ENCODE data around the gene LTBP1.

GRCh38 chr2:33347856-33348255, 401.1 kb downstream of the LTBP1 start:
- TF ChIP-seq EP300 (IDR thresholded peaks at IDR 0.05; ENCODE audit: borderline replicate concordance) (no peak), TCF12 (IDR thresholded peaks at IDR 0.05; ENCODE audit: low read depth) (no peak), FOXM1 (IDR thresholded peaks at IDR 0.05; ENCODE audit: borderline replicate concordance, low read depth) (no peak), YY1 (IDR thresholded peaks at IDR 0.05; ENCODE audit: low read depth) (no peak), TAF1 (IDR thresholded peaks at IDR 0.05; ENCODE audit: low read depth) (no peak), RAD21 (IDR thresholded peaks at IDR 0.05; ENCODE audit: low read depth) (no peak), TEAD4 (IDR thresholded peaks at IDR 0.05) (no peak), CEBPB (IDR thresholded peaks at IDR 0.05) (no peak)
- TF ChIP-seq, protein P1, sequence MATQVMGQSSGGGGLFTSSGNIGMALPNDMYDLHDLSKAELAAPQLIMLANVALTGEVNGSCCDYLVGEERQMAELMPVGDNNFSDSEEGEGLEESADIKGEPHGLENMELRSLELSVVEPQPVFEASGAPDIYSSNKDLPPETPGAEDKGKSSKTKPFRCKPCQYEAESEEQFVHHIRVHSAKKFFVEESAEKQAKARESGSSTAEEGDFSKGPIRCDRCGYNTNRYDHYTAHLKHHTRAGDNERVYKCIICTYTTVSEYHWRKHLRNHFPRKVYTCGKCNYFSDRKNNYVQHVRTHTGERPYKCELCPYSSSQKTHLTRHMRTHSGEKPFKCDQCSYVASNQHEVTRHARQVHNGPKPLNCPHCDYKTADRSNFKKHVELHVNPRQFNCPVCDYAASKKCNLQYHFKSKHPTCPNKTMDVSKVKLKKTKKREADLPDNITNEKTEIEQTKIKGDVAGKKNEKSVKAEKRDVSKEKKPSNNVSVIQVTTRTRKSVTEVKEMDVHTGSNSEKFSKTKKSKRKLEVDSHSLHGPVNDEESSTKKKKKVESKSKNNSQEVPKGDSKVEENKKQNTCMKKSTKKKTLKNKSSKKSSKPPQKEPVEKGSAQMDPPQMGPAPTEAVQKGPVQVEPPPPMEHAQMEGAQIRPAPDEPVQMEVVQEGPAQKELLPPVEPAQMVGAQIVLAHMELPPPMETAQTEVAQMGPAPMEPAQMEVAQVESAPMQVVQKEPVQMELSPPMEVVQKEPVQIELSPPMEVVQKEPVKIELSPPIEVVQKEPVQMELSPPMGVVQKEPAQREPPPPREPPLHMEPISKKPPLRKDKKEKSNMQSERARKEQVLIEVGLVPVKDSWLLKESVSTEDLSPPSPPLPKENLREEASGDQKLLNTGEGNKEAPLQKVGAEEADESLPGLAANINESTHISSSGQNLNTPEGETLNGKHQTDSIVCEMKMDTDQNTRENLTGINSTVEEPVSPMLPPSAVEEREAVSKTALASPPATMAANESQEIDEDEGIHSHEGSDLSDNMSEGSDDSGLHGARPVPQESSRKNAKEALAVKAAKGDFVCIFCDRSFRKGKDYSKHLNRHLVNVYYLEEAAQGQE (IDR thresholded peaks at IDR 0.05; ENCODE audit: low read depth), result no peak
- TF ChIP-seq, protein P2, sequence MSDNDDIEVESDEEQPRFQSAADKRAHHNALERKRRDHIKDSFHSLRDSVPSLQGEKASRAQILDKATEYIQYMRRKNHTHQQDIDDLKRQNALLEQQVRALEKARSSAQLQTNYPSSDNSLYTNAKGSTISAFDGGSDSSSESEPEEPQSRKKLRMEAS (IDR thresholded peaks at IDR 0.05), result no peak

All from Ishikawa (cell line).